ENCODE data around the gene MRAS. TPM values are rescaled to one million over a fixed set of nuclear protein-coding genes. Genes with fewer than 3 reads are reported as not detected.

Gene MRAS
- total and polyA plus RNA-seq, 5 donors from 2014 or later, result not detected

GRCh38 chr3:138331143-138331894, 17.1 kb upstream of the MRAS start:
- Mint-ChIP-seq H3K9me3 (no peaks in the 10 kb centered on the region), H3K36me3 (no peaks in the 10 kb centered on the region), H3K4me3 (peak overlapping the region in 3 of 4 donors; percentile 2 to 70 (median 49)), H3K27me3 (peaks cover 19% of the 10 kb centered on the region), H3K4me1 (peaks cover 10 to 24% (median 15%) of the 10 kb centered on the region in 4 donors), H3K27ac (no peak overlapping the region)
- no peak overlapping the region for H3K27ac ChIP-seq (ENCODE audit: insufficient read depth, low read length, poor library complexity, severe bottlenecking)
- H3K9me3 ChIP-seq (ENCODE audit: control insufficient read depth in 2 of 2, low read length in 2 of 2), result no peaks in the 10 kb centered on the region
- peaks cover 13% of the 10 kb centered on the region for H3K4me1 ChIP-seq (ENCODE audit: control insufficient read depth, insufficient read depth, low read length, poor library complexity, severe bottlenecking)
- peaks cover 4% of the 10 kb centered on the region for H3K27me3 ChIP-seq (ENCODE audit: control insufficient read depth, insufficient read depth, low read length)
- DNase-seq (no peak), ATAC-seq (ENCODE audit: low read depth in 2 of 2) (no peak)
- no peak overlapping the region for H3K4me3 ChIP-seq (ENCODE audit: low read depth, low read length)
- no peaks in the 10 kb centered on the region for H3K36me3 ChIP-seq (ENCODE audit: control insufficient read depth, insufficient read depth, low read length)

- no peaks in the 10 kb centered on the region for H3K9me3 ChIP-seq (ENCODE audit: control insufficient read depth in 2 of 2, low read length in 2 of 2)
- peaks cover 4% of the 10 kb centered on the region for H3K27me3 ChIP-seq (ENCODE audit: control insufficient read depth, insufficient read depth, low read length)
- peak overlapping the region in 3 of 4 donors; percentile 20 to 78 (median 36) for H3K4me3 Mint-ChIP-seq
- no peaks in the 10 kb centered on the region for H3K9me3 Mint-ChIP-seq
- H3K36me3 Mint-ChIP-seq, result no peaks in the 10 kb centered on the region
- peaks cover 24% of the 10 kb centered on the region for H3K27me3 Mint-ChIP-seq
- peaks cover 10 to 24% (median 15%) of the 10 kb centered on the region in 4 donors for H3K4me1 Mint-ChIP-seq
- no peak overlapping the region for H3K4me3 ChIP-seq (ENCODE audit: low read depth, low read length)
- H3K4me1 ChIP-seq (ENCODE audit: control insufficient read depth, insufficient read depth, low read length, poor library complexity, severe bottlenecking), result peaks cover 13% of the 10 kb centered on the region
- H3K36me3 ChIP-seq (ENCODE audit: control insufficient read depth, insufficient read depth, low read length), result no peaks in the 10 kb centered on the region
- DNase-seq (peak in 2 of 3 donors; percentile 13 to 37), ATAC-seq (ENCODE audit: low read depth in 2 of 2) (no peak)
- no peak overlapping the region for H3K27ac ChIP-seq (ENCODE audit: insufficient read depth, low read length, poor library complexity, severe bottlenecking)
- no peak overlapping the region for H3K27ac Mint-ChIP-seq
Observed at GRCh38 chr3:138332472-138333073, 15.8 kb upstream of the MRAS start.

- Mint-ChIP-seq H3K4me3 (no peak overlapping the region), H3K36me3 (no peaks in the 10 kb centered on the region), H3K27me3 (peaks cover 22% of the 10 kb centered on the region), H3K4me1 (peaks cover 6 to 12% (median 9%) of the 10 kb centered on the region in 4 donors), H3K27ac (no peak overlapping the region), H3K9me3 (no peaks in the 10 kb centered on the region)
- Histone ChIP-seq H3K4me3 (ENCODE audit: low read depth, low read length) (no peak overlapping the region), H3K27me3 (ENCODE audit: control insufficient read depth, insufficient read depth, low read length) (peaks cover 4% of the 10 kb centered on the region), H3K9me3 (ENCODE audit: control insufficient read depth in 2 of 2, low read length in 2 of 2) (no peaks in the 10 kb centered on the region), H3K36me3 (ENCODE audit: control insufficient read depth, insufficient read depth, low read length) (no peaks in the 10 kb centered on the region), H3K4me1 (ENCODE audit: control insufficient read depth, insufficient read depth, low read length, poor library complexity, severe bottlenecking) (peaks cover 5% of the 10 kb centered on the region), H3K27ac (ENCODE audit: insufficient read depth, low read length, poor library complexity, severe bottlenecking) (no peak overlapping the region)
- no peak for DNase-seq
- no peak for ATAC-seq (ENCODE audit: low read depth in 2 of 2)
Observed at GRCh38 chr3:138334608-138335007, 13.8 kb upstream of the MRAS start.

GRCh38 chr3:138336454-138336999, 11.9 kb upstream of the MRAS start:
- Histone ChIP-seq H3K27ac (ENCODE audit: insufficient read depth, low read length, poor library complexity, severe bottlenecking) (no peak overlapping the region), H3K9me3 (ENCODE audit: control insufficient read depth in 2 of 2, low read length in 2 of 2) (no peaks in the 10 kb centered on the region), H3K27me3 (ENCODE audit: control insufficient read depth, insufficient read depth, low read length) (peaks cover 4% of the 10 kb centered on the region), H3K36me3 (ENCODE audit: control insufficient read depth, insufficient read depth, low read length) (no peaks in the 10 kb centered on the region), H3K4me3 (ENCODE audit: low read depth, low read length) (no peak overlapping the region), H3K4me1 (ENCODE audit: control insufficient read depth, insufficient read depth, low read length, poor library complexity, severe bottlenecking) (no peaks in the 10 kb centered on the region)
- Mint-ChIP-seq H3K36me3 (no peaks in the 10 kb centered on the region), H3K27ac (no peak overlapping the region), H3K4me3 (no peak overlapping the region), H3K27me3 (peaks cover 11% of the 10 kb centered on the region), H3K4me1 (peaks cover 0 to 6% (median 4%) of the 10 kb centered on the region in 4 donors), H3K9me3 (no peaks in the 10 kb centered on the region)
- DNase-seq (no peak), ATAC-seq (ENCODE audit: low read depth in 2 of 2) (no peak)

GRCh38 chr3:138338244-138338643, 10.1 kb upstream of the MRAS start:
- H3K9me3 ChIP-seq (ENCODE audit: control insufficient read depth in 2 of 2, low read length in 2 of 2), result no peaks in the 10 kb centered on the region
- no peaks in the 10 kb centered on the region for H3K36me3 ChIP-seq (ENCODE audit: control insufficient read depth, insufficient read depth, low read length)
- DNase-seq (no peak), ATAC-seq (ENCODE audit: low read depth in 2 of 2) (no peak)
- H3K27me3 Mint-ChIP-seq, result peaks cover 15% of the 10 kb centered on the region
- no peak overlapping the region for H3K27ac Mint-ChIP-seq
- peaks cover 0 to under 1% (median 0%) of the 10 kb centered on the region in 7 donors for H3K9me3 Mint-ChIP-seq
- no peak overlapping the region for H3K4me3 Mint-ChIP-seq
- H3K4me1 Mint-ChIP-seq, result no peaks in the 10 kb centered on the region
- H3K4me1 ChIP-seq (ENCODE audit: control insufficient read depth, insufficient read depth, low read length, poor library complexity, severe bottlenecking), result no peaks in the 10 kb centered on the region
- H3K27me3 ChIP-seq (ENCODE audit: control insufficient read depth, insufficient read depth, low read length), result peaks cover 2% of the 10 kb centered on the region
- H3K27ac ChIP-seq (ENCODE audit: insufficient read depth, low read length, poor library complexity, severe bottlenecking), result no peak overlapping the region
- H3K36me3 Mint-ChIP-seq, result no peaks in the 10 kb centered on the region
- no peak overlapping the region for H3K4me3 ChIP-seq (ENCODE audit: low read depth, low read length)

- H3K9me3 Mint-ChIP-seq, result peaks cover 0 to 2% (median 0%) of the 10 kb centered on the region in 7 donors
- H3K4me1 Mint-ChIP-seq, result no peaks in the 10 kb centered on the region
- Histone ChIP-seq H3K9me3 (ENCODE audit: control insufficient read depth in 2 of 2, low read length in 2 of 2) (no peaks in the 10 kb centered on the region), H3K4me1 (ENCODE audit: control insufficient read depth, insufficient read depth, low read length, poor library complexity, severe bottlenecking) (no peaks in the 10 kb centered on the region), H3K36me3 (ENCODE audit: control insufficient read depth, insufficient read depth, low read length) (no peaks in the 10 kb centered on the region), H3K27ac (ENCODE audit: insufficient read depth, low read length, poor library complexity, severe bottlenecking) (no peak overlapping the region), H3K4me3 (ENCODE audit: low read depth, low read length) (no peak overlapping the region), H3K27me3 (ENCODE audit: control insufficient read depth, insufficient read depth, low read length) (peaks cover under 1% of the 10 kb centered on the region)
- no peak overlapping the region for H3K27ac Mint-ChIP-seq
- DNase-seq, result no peak
- H3K27me3 Mint-ChIP-seq, result peaks cover 18% of the 10 kb centered on the region
- H3K36me3 Mint-ChIP-seq, result no peaks in the 10 kb centered on the region
- no peak for ATAC-seq (ENCODE audit: low read depth in 2 of 2)
- H3K4me3 Mint-ChIP-seq, result no peak overlapping the region
Observed at GRCh38 chr3:138338811-138339210, 9.6 kb upstream of the MRAS start.

GRCh38 chr3:138340511-138340910, 7.9 kb upstream of the MRAS start:
- H3K27me3 Mint-ChIP-seq, result peaks cover 22% of the 10 kb centered on the region
- no peak overlapping the region for H3K27ac ChIP-seq (ENCODE audit: insufficient read depth, low read length, poor library complexity, severe bottlenecking)
- no peak overlapping the region for H3K27ac Mint-ChIP-seq
- H3K9me3 ChIP-seq (ENCODE audit: control insufficient read depth in 2 of 2, low read length in 2 of 2), result no peaks in the 10 kb centered on the region
- peaks cover under 1% of the 10 kb centered on the region for H3K27me3 ChIP-seq (ENCODE audit: control insufficient read depth, insufficient read depth, low read length)
- no peak overlapping the region for H3K4me3 ChIP-seq (ENCODE audit: low read depth, low read length)
- no peak for DNase-seq
- no peaks in the 10 kb centered on the region for H3K4me1 Mint-ChIP-seq
- H3K36me3 Mint-ChIP-seq, result no peaks in the 10 kb centered on the region
- no peaks in the 10 kb centered on the region for H3K36me3 ChIP-seq (ENCODE audit: control insufficient read depth, insufficient read depth, low read length)
- H3K4me1 ChIP-seq (ENCODE audit: control insufficient read depth, insufficient read depth, low read length, poor library complexity, severe bottlenecking), result no peaks in the 10 kb centered on the region
- ATAC-seq (ENCODE audit: low read depth in 2 of 2), result no peak
- peaks cover 0 to 2% (median 0%) of the 10 kb centered on the region in 7 donors for H3K9me3 Mint-ChIP-seq
- no peak overlapping the region for H3K4me3 Mint-ChIP-seq

All from CD4-positive, CD25-positive, alpha-beta regulatory T cell (primary cell).